Measurements from ENCODE around the gene ACADL.
A peak's percentile ranks its signal among the peaks of the same experiment; 100 is the strongest.
"Not testable (repeated sequence)": the region's sequence is repeated elsewhere in the genome, so short reads cannot be mapped to it uniquely, and the experiment has no call there.

Gene ACADL

GRCh38 chr2:210199854-210200253 is 25.4 kb downstream of the ACADL start:
- DNase-seq (ENCODE audit: low spot score): no peak

GRCh38 chr2:210199186-210199765 is 26.0 kb downstream of the ACADL start:
- peak; percentile 47 for DNase-seq (ENCODE audit: low spot score)

GRCh38 chr2:210198326-210198725 is 26.9 kb downstream of the ACADL start:
- no peak for DNase-seq (ENCODE audit: low spot score)

GRCh38 chr2:210197720-210198119 is 27.5 kb downstream of the ACADL start:
- DNase-seq (ENCODE audit: low spot score): no peak

- DNase-seq (ENCODE audit: low spot score): peak; percentile 50
Observed at GRCh38 chr2:210195101-210195852, 30.0 kb downstream of the ACADL start.

GRCh38 chr2:210190345-210190744 is 34.9 kb downstream of the ACADL start:
- DNase-seq (ENCODE audit: low spot score): no peak

- DNase-seq (ENCODE audit: low spot score): no peak
Observed at GRCh38 chr2:210189452-210190138, 35.7 kb downstream of the ACADL start.

GRCh38 chr2:210188755-210189154 is 36.5 kb downstream of the ACADL start:
- no peak for DNase-seq (ENCODE audit: low spot score)

GRCh38 chr2:210188190-210188589 is 37.1 kb downstream of the ACADL start:
- DNase-seq (ENCODE audit: low spot score): no peak

GRCh38 chr2:210183936-210184335 is 41.3 kb downstream of the ACADL start:
- DNase-seq (ENCODE audit: low spot score): not testable (repeated sequence)

- DNase-seq (ENCODE audit: low spot score): not testable (repeated sequence)
Observed at GRCh38 chr2:210181606-210182088, 43.6 kb downstream of the ACADL start.

GRCh38 chr2:210181033-210181605 is 44.1 kb downstream of the ACADL start:
- not testable (repeated sequence) for DNase-seq (ENCODE audit: low spot score)

GRCh38 chr2:210180477-210180876 is 44.8 kb downstream of the ACADL start:
- DNase-seq (ENCODE audit: low spot score): no peak

GRCh38 chr2:210179351-210179990 is 45.8 kb downstream of the ACADL start:
- no peak for DNase-seq (ENCODE audit: low spot score)

GRCh38 chr2:210177769-210178168 is 47.5 kb downstream of the ACADL start:
- DNase-seq (ENCODE audit: low spot score): no peak

GRCh38 chr2:210177115-210177514 is 48.1 kb downstream of the ACADL start:
- DNase-seq (ENCODE audit: low spot score): not testable (repeated sequence)

GRCh38 chr2:210174086-210174485 is 51.2 kb downstream of the ACADL start:
- DNase-seq (ENCODE audit: low spot score): no peak

- DNase-seq (ENCODE audit: low spot score): no peak
Observed at GRCh38 chr2:210172219-210172575, 53.0 kb downstream of the ACADL start.

- DNase-seq (ENCODE audit: low spot score): peak; percentile 94
Observed at GRCh38 chr2:210171309-210172218, 53.7 kb downstream of the ACADL start, which contains the start of gene KANSL1L. KANSL1L (minus strand) TSS chr2:210171409; CDS start chr2:210154582, 16,827 bp downstream.

GRCh38 chr2:210170446-210171303 is 54.6 kb downstream of the ACADL start:
- DNase-seq (ENCODE audit: low spot score): peak; percentile 95
